ENCODE measurements around the gene CHRNA4. TPM values are rescaled to one million over a fixed set of nuclear protein-coding genes. Genes with fewer than 3 reads are reported as not detected.
"Not testable (repeated sequence)": the region's sequence is repeated elsewhere in the genome, so short reads cannot be mapped to it uniquely, and the experiment has no call there.

The CHRNA4 gene
- total RNA-seq, 4 donors from 2014 or later = not detected

GRCh38 chr20:63307538-63308217 is 53.5 kb downstream of the CHRNA4 start:
- Histone ChIP-seq H3K27me3 (no peaks in the 10 kb centered on the region), H3K4me1 (no peaks in the 10 kb centered on the region), H3K4me3 (no peak overlapping the region), H3K36me3 (no peaks in the 10 kb centered on the region), H3K27ac (no peak overlapping the region), H3K9me3 (no peaks in the 10 kb centered on the region)
- no peak for DNase-seq
- TF ChIP-seq CTCF (IDR thresholded peaks at IDR 0.05) (no peak), POLR2A (IDR thresholded peaks at IDR 0.05) (no peak)

- TF ChIP-seq POLR2A (IDR thresholded peaks at IDR 0.05) = no peak
- no peak for TF ChIP-seq CTCF (IDR thresholded peaks at IDR 0.05)
- no peaks in the 10 kb centered on the region for H3K27me3 ChIP-seq
- no peak for DNase-seq
- no peak overlapping the region for H3K4me3 ChIP-seq
- no peaks in the 10 kb centered on the region for H3K4me1 ChIP-seq
- no peaks in the 10 kb centered on the region for H3K36me3 ChIP-seq
- H3K27ac ChIP-seq = no peak overlapping the region
- no peaks in the 10 kb centered on the region for H3K9me3 ChIP-seq
These were observed 54.2 kb downstream of the CHRNA4 start for GRCh38 chr20:63306673-63307537.

GRCh38 chr20:63305933-63306672 is 55.0 kb downstream of the CHRNA4 start:
- not testable (repeated sequence) for DNase-seq, H3K9me3 ChIP-seq, H3K4me1 ChIP-seq, H3K27me3 ChIP-seq, H3K36me3 ChIP-seq, H3K4me3 ChIP-seq, H3K27ac ChIP-seq

GRCh38 chr20:63305393-63305792 is 55.8 kb downstream of the CHRNA4 start:
- Histone ChIP-seq H3K4me1 (no peaks in the 10 kb centered on the region), H3K36me3 (no peaks in the 10 kb centered on the region), H3K27ac (no peak overlapping the region), H3K9me3 (no peaks in the 10 kb centered on the region), H3K4me3 (no peak overlapping the region), H3K27me3 (no peaks in the 10 kb centered on the region)
- TF ChIP-seq POLR2A (IDR thresholded peaks at IDR 0.05) (no peak), CTCF (IDR thresholded peaks at IDR 0.05) (no peak)
- DNase-seq = no peak

GRCh38 chr20:63303095-63303666 is 58.0 kb downstream of the CHRNA4 start:
- no peak for DNase-seq
- TF ChIP-seq CTCF (IDR thresholded peaks at IDR 0.05) (no peak), POLR2A (IDR thresholded peaks at IDR 0.05) (no peak)
- Histone ChIP-seq H3K9me3 (no peaks in the 10 kb centered on the region), H3K27me3 (no peaks in the 10 kb centered on the region), H3K4me1 (no peaks in the 10 kb centered on the region), H3K4me3 (no peak overlapping the region), H3K27ac (no peak overlapping the region), H3K36me3 (no peaks in the 10 kb centered on the region)
